CD8-positive, alpha-beta memory T cell (primary cell): Measurements from ENCODE around the gene CD93. TPM values are rescaled to one million over a fixed set of nuclear protein-coding genes. Genes with fewer than 3 reads are reported as not detected.

Source experiments
- CTCF ChIA-PET: fragments of 350-600 bp; sonication (Branson Sonifier 250); formaldehyde crosslinking; loops from one replicate; lab custom pipeline; 2021; ENCODE audit warnings: antibody characterized with exemption; lab: Charles Lee
- POLR2A ChIA-PET: fragments of 350-600 bp; sonication (Branson Sonifier 250); formaldehyde crosslinking; loops from one replicate; lab custom pipeline; 2021; ENCODE audit warnings: antibody characterized with exemption; lab: Charles Lee
- DNase-seq, 5 donors: peaks; one replicate each; pipeline versions ENCODE4 v3.0.0 to v3.0.0-alpha.2; 2020 to 2022; ENCODE audit warnings: mixed read lengths in 1 of 5
- H3K27ac ChIP-seq: one replicate; pipeline ENCODE4 v1.7.0; 2013; ENCODE audit warnings: low read depth, mild to moderate bottlenecking, low read length, moderate library complexity
- H3K27me3 ChIP-seq: 2 replicates; pipeline ENCODE4 v1.7.0; 2013; ENCODE audit warnings: low read length, mild to moderate bottlenecking; ENCODE audit not compliant: insufficient read depth, poor library complexity, severe bottlenecking
- H3K36me3 ChIP-seq: 2 replicates; pipeline ENCODE4 v1.7.0; 2013; ENCODE audit warnings: mild to moderate bottlenecking, low read length, moderate library complexity; ENCODE audit not compliant: insufficient read depth
- H3K4me1 ChIP-seq: 2 replicates; pipeline ENCODE4 v1.7.0; 2013; ENCODE audit warnings: mild to moderate bottlenecking, low read length, moderate library complexity; ENCODE audit not compliant: insufficient read depth
- H3K4me3 ChIP-seq: 2 replicates; pipeline ENCODE4 v1.7.0; 2013; ENCODE audit warnings: mild to moderate bottlenecking, low read length
- H3K9me3 ChIP-seq: 2 replicates; pipeline ENCODE4 v1.7.0; 2013; ENCODE audit warnings: mild to moderate bottlenecking, low read length
- H3K27ac Mint-ChIP-seq, 8 donors: one replicate each; pipeline ENCODE4 v1.8.0; 2020 to 2021; ENCODE audit warnings: mixed read lengths in 8 of 8, mild to moderate bottlenecking in 6 of 8, inconsistent platforms in 3 of 8, moderate library complexity in 3 of 8
- H3K27me3 Mint-ChIP-seq, 2 donors: one replicate each; pipeline ENCODE4 v1.8.0; 2020 to 2021; ENCODE audit warnings: mixed read lengths in 2 of 2, mild to moderate bottlenecking in 1 of 2, moderate library complexity in 1 of 2
- H3K36me3 Mint-ChIP-seq, 3 donors: one replicate each; pipeline ENCODE4 v1.8.0; 2020 to 2021; ENCODE audit warnings: mixed read lengths in 3 of 3, inconsistent platforms in 1 of 3, mild to moderate bottlenecking in 1 of 3
- H3K4me1 Mint-ChIP-seq, 3 donors: one replicate each; pipeline ENCODE4 v1.8.0; 2020 to 2021; ENCODE audit warnings: mixed read lengths in 3 of 3, inconsistent platforms in 1 of 3, mild to moderate bottlenecking in 1 of 3
- H3K4me3 Mint-ChIP-seq, 7 donors: one replicate each; pipeline ENCODE4 v1.8.0; 2020 to 2021; ENCODE audit warnings: mixed read lengths in 7 of 7, mild to moderate bottlenecking in 6 of 7, moderate library complexity in 4 of 7, inconsistent platforms in 2 of 7
- H3K9me3 Mint-ChIP-seq, 5 donors: one replicate each; pipeline ENCODE4 v1.8.0; 2020 to 2022; ENCODE audit warnings: mixed read lengths in 5 of 5, mild to moderate bottlenecking in 3 of 5, moderate library complexity in 2 of 5, inconsistent platforms in 1 of 5
- polyA plus RNA-seq: library from polyadenylated mRNA; unstranded; fragments of 300-500 nt; fragmentation: Illumina TruSeq; gene quantifications from one replicate; pipeline ENCODE4 v1.2.3, GENCODE V29; 2021
- total RNA-seq, 2 experiments: library from RNA; stranded (reverse); gene quantifications; one replicate each; pipeline ENCODE4 v1.2.3, GENCODE V29; 2021

The CD93 gene
- total and polyA plus RNA-seq, 3 experiments from 2014 or later = 0.02 to 0.53 (median 0.50) TPM

- no peak overlapping the region for H3K4me3 Mint-ChIP-seq
Measured at GRCh38 chr20:23078351-23079015, 7.6 kb downstream of the CD93 start.

GRCh38 chr20:23077277-23077676 is 8.8 kb downstream of the CD93 start:
- H3K4me3 Mint-ChIP-seq = no peak overlapping the region
- no peak for DNase-seq
- peaks cover 0 to 1% (median 0%) of the 10 kb centered on the region in 5 donors for H3K9me3 Mint-ChIP-seq
- no peaks in the 10 kb centered on the region for H3K36me3 ChIP-seq
- peaks cover 0 to 1% of the 10 kb centered on the region in 2 donors for H3K27me3 Mint-ChIP-seq
- no peaks in the 10 kb centered on the region for H3K9me3 ChIP-seq
- H3K4me1 Mint-ChIP-seq = peaks cover 0 to 4% (median 0%) of the 10 kb centered on the region in 3 donors
- no peaks in the 10 kb centered on the region for H3K27me3 ChIP-seq
- no peak overlapping the region for H3K27ac Mint-ChIP-seq
- no peaks in the 10 kb centered on the region for H3K36me3 Mint-ChIP-seq
- ChIA-PET CTCF (no interaction called here), POLR2A (no interaction called here)
- no peaks in the 10 kb centered on the region for H3K4me1 ChIP-seq
- H3K27ac ChIP-seq = no peak overlapping the region
- no peak overlapping the region for H3K4me3 ChIP-seq

More at GRCh38 chr20:23078351-23079015, 7.6 kb downstream of the CD93 start:
- Mint-ChIP-seq H3K4me1 (peaks cover 2 to 11% (median 6%) of the 10 kb centered on the region in 3 donors), H3K27me3 (peaks cover 0 to 1% of the 10 kb centered on the region in 2 donors), H3K27ac (no peak overlapping the region), H3K9me3 (peaks cover 0 to 1% (median 0%) of the 10 kb centered on the region in 5 donors), H3K36me3 (no peaks in the 10 kb centered on the region)
- Histone ChIP-seq H3K36me3 (no peaks in the 10 kb centered on the region), H3K9me3 (no peaks in the 10 kb centered on the region), H3K4me1 (no peaks in the 10 kb centered on the region), H3K27me3 (no peaks in the 10 kb centered on the region), H3K4me3 (no peak overlapping the region), H3K27ac (no peak overlapping the region)
- no peak for DNase-seq
- ChIA-PET POLR2A (no interaction called here), CTCF (no interaction called here)

DNA sequence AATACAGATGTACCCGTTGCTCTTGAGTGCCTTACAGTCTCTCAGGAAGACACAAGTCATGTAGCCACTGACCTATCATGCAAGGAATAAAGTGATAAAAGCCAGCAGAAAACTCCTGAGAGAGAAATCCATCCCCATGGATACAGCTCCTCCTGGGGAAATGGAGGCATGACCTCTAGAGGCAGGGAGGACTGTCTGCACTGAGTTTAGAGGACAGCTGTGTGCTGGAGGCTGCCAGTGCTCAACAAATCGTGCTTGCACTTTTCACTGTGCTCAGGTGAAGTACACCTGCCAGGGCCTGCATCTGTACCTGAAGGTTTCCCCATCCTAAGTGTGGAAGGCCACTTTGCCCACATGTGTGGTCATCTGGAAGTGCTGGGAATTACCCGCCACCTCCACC is 12.1 kb downstream of the CD93 start:
- Mint-ChIP-seq H3K36me3 (no peaks in the 10 kb centered on the region), H3K9me3 (peaks cover 0 to 1% (median 0%) of the 10 kb centered on the region in 5 donors), H3K27ac (no peak overlapping the region), H3K27me3 (peaks cover 0 to 1% of the 10 kb centered on the region in 2 donors), H3K4me1 (no peaks in the 10 kb centered on the region), H3K4me3 (no peak overlapping the region)
- H3K27ac ChIP-seq = no peak overlapping the region
- DNase-seq = no peak
- H3K4me1 ChIP-seq = no peaks in the 10 kb centered on the region
- H3K9me3 ChIP-seq = no peaks in the 10 kb centered on the region
- no peaks in the 10 kb centered on the region for H3K27me3 ChIP-seq
- H3K36me3 ChIP-seq = no peaks in the 10 kb centered on the region
- H3K4me3 ChIP-seq = no peak overlapping the region
- POLR2A ChIA-PET = no interaction called here
- CTCF ChIA-PET = no interaction called here

- H3K9me3 ChIP-seq = no peaks in the 10 kb centered on the region
- Mint-ChIP-seq H3K36me3 (no peaks in the 10 kb centered on the region), H3K27ac (no peak overlapping the region), H3K9me3 (peaks cover 0 to 1% (median 0%) of the 10 kb centered on the region in 5 donors), H3K4me3 (no peak overlapping the region), H3K27me3 (peaks cover 0 to 1% of the 10 kb centered on the region in 2 donors), H3K4me1 (no peaks in the 10 kb centered on the region)
- POLR2A ChIA-PET = no interaction called here
- no peaks in the 10 kb centered on the region for H3K4me1 ChIP-seq
- H3K4me3 ChIP-seq = no peak overlapping the region
- no peaks in the 10 kb centered on the region for H3K27me3 ChIP-seq
- CTCF ChIA-PET = no interaction called here
- no peak for DNase-seq
- no peaks in the 10 kb centered on the region for H3K36me3 ChIP-seq
- H3K27ac ChIP-seq = no peak overlapping the region
Measured at GRCh38 chr20:23072892-23073586, 13.1 kb downstream of the CD93 start.

- Histone ChIP-seq H3K4me3 (no peak overlapping the region), H3K27ac (no peak overlapping the region), H3K4me1 (no peaks in the 10 kb centered on the region), H3K36me3 (no peaks in the 10 kb centered on the region), H3K27me3 (no peaks in the 10 kb centered on the region), H3K9me3 (no peaks in the 10 kb centered on the region)
- Mint-ChIP-seq H3K4me3 (no peak overlapping the region), H3K4me1 (no peaks in the 10 kb centered on the region), H3K27me3 (peaks cover 0 to 1% of the 10 kb centered on the region in 2 donors), H3K9me3 (peaks cover 0 to 1% (median 0%) of the 10 kb centered on the region in 5 donors), H3K36me3 (no peaks in the 10 kb centered on the region), H3K27ac (no peak overlapping the region)
- ChIA-PET CTCF (no interaction called here), POLR2A (no interaction called here)
- no peak for DNase-seq
Measured at GRCh38 chr20:23071996-23072395, 14.1 kb downstream of the CD93 start.

DNA sequence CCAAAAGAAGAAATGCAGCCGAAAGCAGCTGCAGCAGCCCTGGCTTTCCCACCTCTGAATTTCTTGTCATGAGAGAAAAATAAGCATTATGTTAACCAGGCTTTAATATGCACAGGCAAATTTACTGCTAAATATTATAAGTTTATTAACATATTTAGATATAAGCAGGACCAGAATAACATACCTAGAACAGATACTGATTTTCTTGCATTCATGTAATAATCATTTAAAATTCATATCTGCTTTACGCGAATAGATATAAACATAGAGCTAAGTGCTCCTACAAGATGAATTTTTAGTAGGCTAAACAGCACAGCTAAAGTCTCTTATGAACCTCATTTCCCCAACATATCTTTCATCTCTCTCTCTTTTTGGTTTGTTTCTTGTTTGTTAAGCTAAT is 14.7 kb downstream of the CD93 start:
- Histone ChIP-seq H3K9me3 (no peaks in the 10 kb centered on the region), H3K4me3 (no peak overlapping the region), H3K27ac (no peak overlapping the region), H3K4me1 (no peaks in the 10 kb centered on the region), H3K27me3 (no peaks in the 10 kb centered on the region), H3K36me3 (no peaks in the 10 kb centered on the region)
- DNase-seq = no peak
- H3K9me3 Mint-ChIP-seq = peaks cover 0 to 1% (median 0%) of the 10 kb centered on the region in 5 donors
- H3K36me3 Mint-ChIP-seq = no peaks in the 10 kb centered on the region
- POLR2A ChIA-PET = no interaction called here
- peaks cover 0 to 6% of the 10 kb centered on the region in 2 donors for H3K27me3 Mint-ChIP-seq
- CTCF ChIA-PET = no interaction called here
- no peaks in the 10 kb centered on the region for H3K4me1 Mint-ChIP-seq
- no peak overlapping the region for H3K27ac Mint-ChIP-seq
- no peak overlapping the region for H3K4me3 Mint-ChIP-seq

DNA sequence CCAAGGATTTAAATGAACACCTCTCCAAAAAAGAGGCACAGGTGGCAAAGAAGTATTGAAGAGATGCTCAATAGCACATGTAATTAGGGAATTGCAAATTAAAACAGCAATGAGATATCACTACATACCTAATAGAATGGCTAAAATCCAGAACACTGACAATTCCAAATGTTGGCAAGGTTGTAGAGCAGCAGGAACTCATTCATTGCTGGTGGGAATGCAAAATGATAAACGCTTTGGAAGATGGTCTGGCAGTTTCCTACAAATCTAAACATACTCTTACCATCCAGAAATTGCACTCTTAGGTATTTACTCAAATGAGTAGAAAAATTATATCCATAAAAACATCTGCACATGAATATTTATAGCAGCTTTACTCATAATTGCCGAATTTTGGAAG is 17.0 kb downstream of the CD93 start:
- Mint-ChIP-seq H3K27ac (no peak overlapping the region), H3K9me3 (no peaks in the 10 kb centered on the region), H3K4me3 (no peak overlapping the region)

GRCh38 chr20:23068283-23068682 is 17.8 kb downstream of the CD93 start:
- H3K9me3 ChIP-seq = no peaks in the 10 kb centered on the region
- no peaks in the 10 kb centered on the region for H3K9me3 Mint-ChIP-seq
- H3K27ac Mint-ChIP-seq = no peak overlapping the region
- CTCF ChIA-PET = no interaction called here
- H3K4me1 ChIP-seq = no peaks in the 10 kb centered on the region
- no peak for DNase-seq
- H3K27ac ChIP-seq = no peak overlapping the region
- peaks cover 0 to 6% of the 10 kb centered on the region in 2 donors for H3K27me3 Mint-ChIP-seq
- no peaks in the 10 kb centered on the region for H3K27me3 ChIP-seq
- no peaks in the 10 kb centered on the region for H3K4me1 Mint-ChIP-seq
- no peaks in the 10 kb centered on the region for H3K36me3 ChIP-seq
- no peak overlapping the region for H3K4me3 ChIP-seq
- no peaks in the 10 kb centered on the region for H3K36me3 Mint-ChIP-seq
- H3K4me3 Mint-ChIP-seq = no peak overlapping the region
- POLR2A ChIA-PET = no interaction called here

More for the DNA sequence above, 17.0 kb downstream of the CD93 start:
- ChIA-PET POLR2A (no interaction called here), CTCF (no interaction called here)
- Histone ChIP-seq H3K36me3 (no peaks in the 10 kb centered on the region), H3K9me3 (no peaks in the 10 kb centered on the region), H3K27ac (no peak overlapping the region), H3K27me3 (no peaks in the 10 kb centered on the region), H3K4me3 (no peak overlapping the region), H3K4me1 (no peaks in the 10 kb centered on the region)
- Mint-ChIP-seq H3K27me3 (peaks cover 0 to 6% of the 10 kb centered on the region in 2 donors), H3K4me1 (no peaks in the 10 kb centered on the region), H3K36me3 (no peaks in the 10 kb centered on the region)
- DNase-seq = no peak
